Sigmoid colon (tissue), 7 donors: ENCODE data around the gene TGFBR3L. TPM values are rescaled to one million over a fixed set of nuclear protein-coding genes. Genes with fewer than 3 reads are reported as not detected.

ENCODE experiments used
- DNase-seq: peaks from one replicate; pipeline ENCODE4 v3.0.0-alpha.2; 2019
- H3K27ac ChIP-seq, 4 donors: fragments of 200-600 bp; sonication (generic); one replicate each; pipeline ENCODE4 v1.5.1; 2016 to 2019; ENCODE audit warnings: mild to moderate bottlenecking in 1 of 4
- H3K27me3 ChIP-seq, 3 donors: fragments of 200-600 bp; sonication (generic); one replicate each; pipeline ENCODE4 v1.5.1; 2019; ENCODE audit warnings: mild to moderate bottlenecking in 1 of 3
- H3K36me3 ChIP-seq, 4 donors: fragments of 200-600 bp; sonication (generic); one replicate each; pipeline ENCODE4 v1.5.1; 2016 to 2019
- H3K4me1 ChIP-seq, 4 donors: fragments of 200-600 bp; sonication (generic); one replicate each; pipeline ENCODE4 v1.5.1; 2017 to 2019
- H3K4me3 ChIP-seq, 4 donors: fragments of 200-600 bp; sonication (generic); one replicate each; pipeline ENCODE4 v1.5.1; 2017 to 2019; ENCODE audit warnings: mild to moderate bottlenecking in 2 of 4, moderate library complexity in 1 of 4
- H3K9me3 ChIP-seq, 4 donors: fragments of 200-600 bp in 3 of 4; sonication (generic) in 3 of 4; one replicate each; pipeline versions ENCODE4 v1.5.1 to v1.6.1; 2013 to 2019
- CTCF ChIP-seq, 4 experiments: fragments of 450-650 bp in 3 of 4; fragments of 200-600 bp in 1 of 4; IDR thresholded peaks; one replicate each; pipeline ENCODE4 v1.5.1; 2016 to 2019; ENCODE audit warnings: antibody characterized with exemption in 4 of 4, mild to moderate bottlenecking in 3 of 4, moderate library complexity in 2 of 4
- EP300 ChIP-seq, 4 donors: sonication (generic); formaldehyde crosslinking; IDR thresholded peaks; one replicate each; pipeline ENCODE4 v1.6.1; 2017; ENCODE audit warnings: antibody characterized with exemption in 4 of 4
- POLR2A ChIP-seq, 2 donors: fragments of 450-650 bp; IDR thresholded peaks; one replicate each; pipeline ENCODE4 v1.6.1; 2016; ENCODE audit warnings: antibody characterized with exemption in 2 of 2, mild to moderate bottlenecking in 2 of 2, moderate library complexity in 2 of 2
- POLR2AphosphoS5 ChIP-seq, 4 donors: sonication (generic); formaldehyde crosslinking; IDR thresholded peaks; one replicate each; pipeline ENCODE4 v1.6.1; 2017; ENCODE audit warnings: antibody characterized with exemption in 4 of 4
- whole genome bisulfite sequencing, 2 donors: extraction: QIAGEN DNeasy Blood & Tissue Kit; methylation state at CpG; one replicate each; pipeline ENCODE4 v1.1.7; 2013; 5-methylcytosine and 5-hydroxymethylcytosine counted together
- intact Hi-C: fragments of 100-400 bp; cut with DNase I; formaldehyde crosslinking; loops from one replicate; pipeline ENCODE4 v1.15.1; 2023
- polyA plus RNA-seq, 3 donors: library from polyadenylated mRNA; stranded (reverse); fragments of 200-250 nt; gene quantifications; one replicate each; pipeline ENCODE4 v1.2.3, GENCODE V29; 2013
- total RNA-seq, 4 donors: library from RNA; depleted of rRNA; stranded (reverse); fragments of >200 nt; gene quantifications; one replicate each; pipeline ENCODE4 v1.1.0, GENCODE V29; 2016
- donor health status: healthy with polysubstance abuse.
- donor health status: Bipolar disorder and iron deficiency.
- donor health status: healthy.

The TGFBR3L gene
- total and polyA plus RNA-seq, 7 donors: 1.8 TPM; not detected in 6

GRCh38 chr19:7926021-7926726 is 11.5 kb downstream of the TGFBR3L start, which contains the start of gene CTXN1:
Gene CTXN1 (minus strand): TSS chr19:7926135. CDS start chr19:7925538, 597 bp downstream.
- Histone ChIP-seq H3K36me3 (peaks cover 12 to 20% (median 13%) of the 10 kb centered on the region in 4 donors), H3K27me3 (no peaks in the 10 kb centered on the region), H3K27ac (peak within 1 kb of the TSS; percentile 89 to 97 (median 94)), H3K4me1 (peaks cover 0 to 97% (median 92%) of the 10 kb centered on the region in 4 donors), H3K4me3 (peak within 1 kb of the TSS; percentile 39 to 81 (median 64)), H3K9me3 (no peaks in the 10 kb centered on the region)
- peak; percentile 88 for DNase-seq
- TF ChIP-seq POLR2AphosphoS5 (IDR thresholded peaks at IDR 0.05): peak; percentile 23 to 81 (median 60)
- TF ChIP-seq CTCF (IDR thresholded peaks at IDR 0.05): peak in 2 of 4 experiments; percentile 9 to 11
- peak; percentile 22 to 35 for TF ChIP-seq POLR2A (IDR thresholded peaks at IDR 0.05)
- no peak for TF ChIP-seq EP300 (IDR thresholded peaks at IDR 0.05)
- 13% methylated on average over 65 of the region's 65 CpGs for WGBS, 2 donors
- intact Hi-C loops: loop anchor here (10.0 kb wide), 3 partner anchors 439 to 1191 kb away; partner anchors contain the start of genes ANGPTL4, GPR108, MBD3L1 and TRIP10

GRCh38 chr19:7926727-7927604 is 12.3 kb downstream of the TGFBR3L start:
- TF ChIP-seq POLR2AphosphoS5 (IDR thresholded peaks at IDR 0.05) (no peak), POLR2A (IDR thresholded peaks at IDR 0.05) (no peak), CTCF (IDR thresholded peaks at IDR 0.05) (no peak), EP300 (IDR thresholded peaks at IDR 0.05) (no peak)
- intact Hi-C loops: loop anchor here (10.0 kb wide), 3 partner anchors 438 to 1192 kb away; partner anchors contain the start of genes ANGPTL4, GPR108, MBD3L1 and TRIP10
- H3K4me1 ChIP-seq: peaks cover 0 to 97% (median 92%) of the 10 kb centered on the region in 4 donors
- no peak for DNase-seq
- peak overlapping the region; percentile 89 to 97 (median 94) for H3K27ac ChIP-seq
- H3K4me3 ChIP-seq: peak overlapping the region; percentile 36 to 81 (median 64)
- 86 to 89% methylated on average over 32 of the region's 32 CpGs for whole genome bisulfite sequencing, 2 donors
- H3K9me3 ChIP-seq: no peaks in the 10 kb centered on the region
- H3K27me3 ChIP-seq: no peaks in the 10 kb centered on the region
- H3K36me3 ChIP-seq: peaks cover 11 to 25% (median 15%) of the 10 kb centered on the region in 4 donors

GRCh38 chr19:7927605-7928333 is 13.1 kb downstream of the TGFBR3L start:
- intact Hi-C loops: loop anchor here (10.0 kb wide), 3 partner anchors 437 to 1193 kb away; partner anchors contain the start of genes ANGPTL4, GPR108, MBD3L1 and TRIP10
- peak overlapping the region; percentile 89 to 97 (median 94) for H3K27ac ChIP-seq
- H3K4me3 ChIP-seq: peak overlapping the region in 2 of 4 donors; percentile 8 to 36
- 93 to 94% methylated on average over 23 of the region's 23 CpGs for WGBS, 2 donors
- H3K27me3 ChIP-seq: no peaks in the 10 kb centered on the region
- TF ChIP-seq POLR2A (IDR thresholded peaks at IDR 0.05) (no peak), POLR2AphosphoS5 (IDR thresholded peaks at IDR 0.05) (no peak), CTCF (IDR thresholded peaks at IDR 0.05) (no peak), EP300 (IDR thresholded peaks at IDR 0.05) (no peak)
- H3K9me3 ChIP-seq: no peaks in the 10 kb centered on the region
- peaks cover 0 to 96% (median 89%) of the 10 kb centered on the region in 4 donors for H3K4me1 ChIP-seq
- peaks cover 9 to 25% (median 16%) of the 10 kb centered on the region in 4 donors for H3K36me3 ChIP-seq
- no peak for DNase-seq

- TF ChIP-seq EP300 (IDR thresholded peaks at IDR 0.05): no peak
- no peak for TF ChIP-seq POLR2AphosphoS5 (IDR thresholded peaks at IDR 0.05)
- peak in 1 of 4 experiments; percentile 5 for TF ChIP-seq CTCF (IDR thresholded peaks at IDR 0.05)
- no peak for TF ChIP-seq POLR2A (IDR thresholded peaks at IDR 0.05)
- no peak for DNase-seq
- Histone ChIP-seq H3K4me1 (peaks cover 0 to 90% (median 84%) of the 10 kb centered on the region in 4 donors), H3K36me3 (peaks cover 12 to 25% (median 20%) of the 10 kb centered on the region in 4 donors), H3K9me3 (no peaks in the 10 kb centered on the region), H3K4me3 (peak overlapping the region in 2 of 4 donors; percentile 8 to 36), H3K27ac (peak overlapping the region; percentile 89 to 97 (median 94)), H3K27me3 (no peaks in the 10 kb centered on the region)
- intact Hi-C loops: loop anchor here (10.0 kb wide), 3 partner anchors 436 to 1194 kb away; partner anchors contain the start of genes ANGPTL4, GPR108, MBD3L1 and TRIP10
- WGBS, 2 donors: 85 to 89% methylated on average over 9 of the region's 9 CpGs
These were observed 13.7 kb downstream of the TGFBR3L start for GRCh38 chr19:7928334-7928706.
